Activated CD4-positive, CD25-positive, alpha-beta regulatory T cell treated with anti-CD3 and anti-CD28 coated beads, Interleukin-2, amount 50 U/mL, for 24 hours (primary cell): ENCODE data around the gene OSBP2.
A peak's percentile ranks its signal among the peaks of the same experiment; 100 is the strongest.

ENCODE experiments used
- ATAC-seq, 2 donors: fragments of 150-1000 bp; cut with Tn5 transposase; one replicate each; pipeline ENCODE4 v1.10.0; 2021; ENCODE audit warnings: mild to moderate bottlenecking in 1 of 2, moderate library complexity in 1 of 2

OSBP2 gene

GRCh38 chr22:30821863-30822215 is 127.2 kb downstream of the OSBP2 start:
- ATAC-seq: no peak

GRCh38 chr22:30822216-30823014 is 127.7 kb downstream of the OSBP2 start:
- ATAC-seq: peak; percentile 31 to 53

GRCh38 chr22:30823015-30823370 is 128.3 kb downstream of the OSBP2 start:
- ATAC-seq: no peak

GRCh38 chr22:30824096-30824495 is 129.4 kb downstream of the OSBP2 start:
- no peak for ATAC-seq

GRCh38 chr22:30824711-30825110 is 130.0 kb downstream of the OSBP2 start:
- ATAC-seq: no peak

GRCh38 chr22:30825711-30826505 is 131.2 kb downstream of the OSBP2 start:
- no peak for ATAC-seq

- peak; percentile 42 to 66 for ATAC-seq
Observed at GRCh38 chr22:30826670-30827355, 132.1 kb downstream of the OSBP2 start.

- ATAC-seq: no peak
Observed at GRCh38 chr22:30827646-30828045, 133.0 kb downstream of the OSBP2 start.

GRCh38 chr22:30828187-30829155 is 133.8 kb downstream of the OSBP2 start:
- no peak for ATAC-seq

GRCh38 chr22:30829901-30830550 is 135.4 kb downstream of the OSBP2 start:
- no peak for ATAC-seq

- no peak for ATAC-seq
Observed at GRCh38 chr22:30830907-30831306, 136.2 kb downstream of the OSBP2 start.

GRCh38 chr22:30832407-30832987 is 137.8 kb downstream of the OSBP2 start:
- no peak for ATAC-seq

GRCh38 chr22:30833322-30833721 is 138.6 kb downstream of the OSBP2 start:
- no peak for ATAC-seq

- no peak for ATAC-seq
Observed at GRCh38 chr22:30837531-30837930, 142.9 kb downstream of the OSBP2 start.

GRCh38 chr22:30838111-30838510 is 143.4 kb downstream of the OSBP2 start:
- ATAC-seq: no peak

- ATAC-seq: peak; percentile 79 to 90
Observed at GRCh38 chr22:30841273-30841672, 146.6 kb downstream of the OSBP2 start.

GRCh38 chr22:30843245-30843644 is 148.6 kb downstream of the OSBP2 start:
- no peak for ATAC-seq

- ATAC-seq: no peak
Observed at GRCh38 chr22:30847583-30847982, 152.9 kb downstream of the OSBP2 start.

GRCh38 chr22:30855266-30855665 is 160.6 kb downstream of the OSBP2 start:
- ATAC-seq: no peak

GRCh38 chr22:30855677-30856518 is 161.2 kb downstream of the OSBP2 start:
- no peak for ATAC-seq
